SK-N-SH treated with all-trans-retinoic acid at 6 μM for 48 hours (cell line): ENCODE measurements around the gene UPK3A.

Source experiments
- ATAC-seq: fragments of 200-7000 bp; cut with Tn5 transposase; 3 replicates; pipeline ENCODE4 v1.9.1; 2020; ENCODE audit warnings: mild to moderate bottlenecking, moderate library complexity
- ARNTL ChIP-seq: fragments of 450-650 bp; formaldehyde crosslinking; IDR thresholded peaks from 2 replicates; pipeline ENCODE4 v1.5.0; 2020; ENCODE audit warnings: low read depth, mild to moderate bottlenecking, moderate library complexity, borderline replicate concordance
- BACH2 ChIP-seq: fragments of 250-450 bp; sonication (Bioruptor Pico); IDR thresholded peaks from 2 replicates; pipeline ENCODE4 v1.9.0; 2021; ENCODE audit warnings: mild to moderate bottlenecking, borderline replicate concordance
- CREB5 ChIP-seq: fragments of 250-450 bp; sonication (Bioruptor Pico); IDR thresholded peaks from 2 replicates; pipeline ENCODE4 v1.5.1; 2020; ENCODE audit warnings: low read depth, mild to moderate bottlenecking, moderate library complexity
- CSDC2 ChIP-seq: fragments of 250-450 bp; sonication (Bioruptor Pico); IDR thresholded peaks from 2 replicates; pipeline ENCODE4 v1.5.0; 2020; ENCODE audit warnings: mild to moderate bottlenecking, moderate library complexity
- CSRNP3 ChIP-seq: fragments of 250-450 bp; sonication (Bioruptor Pico); IDR thresholded peaks from 2 replicates; pipeline ENCODE4 v1.5.1; 2021; ENCODE audit warnings: mild to moderate bottlenecking, moderate library complexity
- GLIS3 ChIP-seq: fragments of 250-450 bp; sonication (Bioruptor Pico); IDR thresholded peaks from 2 replicates; pipeline ENCODE4 v1.5.0; 2020; ENCODE audit warnings: mild to moderate bottlenecking, moderate library complexity
- ISL1 ChIP-seq: fragments of 250-450 bp; sonication (Bioruptor Pico); IDR thresholded peaks from 2 replicates; pipeline ENCODE4 v2.1.2; 2022; ENCODE audit warnings: mild to moderate bottlenecking, moderate library complexity
- PATZ1 ChIP-seq: fragments of 250-450 bp; sonication (Bioruptor Pico); IDR thresholded peaks from 2 replicates; pipeline ENCODE4 v1.8.0; 2020; ENCODE audit warnings: mild to moderate bottlenecking, moderate library complexity, borderline replicate concordance
- RARB ChIP-seq: fragments of 250-450 bp; sonication (Bioruptor Pico); IDR thresholded peaks from 2 replicates; pipeline ENCODE4 v1.8.0; 2021; ENCODE audit warnings: mild to moderate bottlenecking, moderate library complexity
- TCF4 ChIP-seq: fragments of 250-450 bp; sonication (Bioruptor Pico); IDR thresholded peaks from 2 replicates; pipeline ENCODE4 v1.8.0; 2021; ENCODE audit warnings: mild to moderate bottlenecking, moderate library complexity, borderline replicate concordance
- TOX ChIP-seq: fragments of 250-450 bp; sonication (Bioruptor Pico); IDR thresholded peaks from 2 replicates; pipeline ENCODE4 v1.8.0; 2021; ENCODE audit warnings: mild to moderate bottlenecking, moderate library complexity, borderline replicate concordance
- TSHZ2 ChIP-seq: fragments of 250-450 bp; sonication (Bioruptor Pico); IDR thresholded peaks from 2 replicates; pipeline ENCODE4 v1.5.0; 2020; ENCODE audit warnings: mild to moderate bottlenecking, moderate library complexity
- ZFP3 ChIP-seq: fragments of 250-450 bp; sonication (Bioruptor Pico); IDR thresholded peaks from 2 replicates; pipeline ENCODE4 v1.5.0; 2020; ENCODE audit warnings: mild to moderate bottlenecking, moderate library complexity
- ZFP30 ChIP-seq: fragments of 450-650 bp; formaldehyde crosslinking; IDR thresholded peaks from 2 replicates; pipeline ENCODE4 v1.5.0; 2022; ENCODE audit warnings: mild to moderate bottlenecking, moderate library complexity
- ZNF565 ChIP-seq: fragments of 450-650 bp; formaldehyde crosslinking; conservative IDR thresholded peaks from 2 replicates; pipeline ENCODE4 v1.5.0; 2020; ENCODE audit warnings: low read depth, mild to moderate bottlenecking, moderate library complexity
- ZNF70 ChIP-seq: fragments of 450-650 bp; formaldehyde crosslinking; IDR thresholded peaks from 2 replicates; pipeline ENCODE4 v1.5.0; 2020; ENCODE audit warnings: mild to moderate bottlenecking, moderate library complexity
- ZNF8 ChIP-seq: fragments of 450-650 bp; formaldehyde crosslinking; IDR thresholded peaks from 2 replicates; pipeline ENCODE4 v1.5.0; 2020; ENCODE audit warnings: mild to moderate bottlenecking, moderate library complexity

The UPK3A gene

GRCh38 chr22:45284705-45285262 is at the start of gene UPK3A:
Gene UPK3A, plus strand, starts transcription at chr22:45284949. Its CDS starts 65 bp downstream, at chr22:45285014.
- ATAC-seq, result peak; percentile 90
- no peak for TF ChIP-seq ZFP30
- TF ChIP-seq ZNF70 (CRISPR knock-in tag), result no peak
- no peak for TF ChIP-seq TCF4 (CRISPR knock-in tag)
- no peak for TF ChIP-seq CSDC2 (CRISPR knock-in tag)
- no peak for TF ChIP-seq TOX (CRISPR knock-in tag)

GRCh38 chr22:45235101-45235777 is 49.5 kb upstream of the UPK3A start:
- ATAC-seq, result no peak
- no peak for TF ChIP-seq TOX (CRISPR knock-in tag)

- no peak for ATAC-seq
- no peak for TF ChIP-seq PATZ1 (CRISPR knock-in tag)
- TF ChIP-seq ARNTL (CRISPR knock-in tag), result no peak
- TF ChIP-seq CREB5 (CRISPR knock-in tag), result no peak
These were observed 48.9 kb upstream of the UPK3A start for GRCh38 chr22:45235851-45236342.

- TF ChIP-seq BACH2 (CRISPR knock-in tag) (no peak), ZFP3 (CRISPR knock-in tag) (no peak), ZFP30 (no peak), TSHZ2 (CRISPR knock-in tag) (no peak), ZNF565 (CRISPR knock-in tag) (no peak), ZNF8 (CRISPR knock-in tag) (no peak), CSRNP3 (CRISPR knock-in tag) (no peak), RARB (CRISPR knock-in tag) (no peak), ZNF70 (CRISPR knock-in tag) (no peak), GLIS3 (CRISPR knock-in tag) (no peak), ARNTL (CRISPR knock-in tag) (no peak), ISL1 (CRISPR knock-in tag) (no peak), TOX (CRISPR knock-in tag) (no peak)
- ATAC-seq, result no peak
These were observed 47.4 kb upstream of the UPK3A start for GRCh38 chr22:45237065-45237990.
